IMR-90 (cell line): ENCODE results near the gene PPP1R1A. TPM values are rescaled to one million over a fixed set of nuclear protein-coding genes. Genes with fewer than 3 reads are reported as not detected.

ENCODE experiments used
- ATAC-seq: fragments of 200-7000 bp; cut with Tn5 transposase; 2 replicates; pipeline ENCODE4 v1.9.1; 2020; ENCODE audit warnings: low read depth, mild to moderate bottlenecking, moderate library complexity
- BruUV-seq: library from RNA; stranded (reverse); fragments of 400-500 nt; replicated peaks from 2 replicates; lab custom pipeline; 2021; lab: Mats Ljungman, UMichigan
- CTCF ChIA-PET: fragments of 300-600 bp; formaldehyde crosslinking; extraction: SDS; loops from one replicate; lab custom pipeline; 2021; ENCODE audit warnings: antibody characterized with exemption; lab: Yijun Ruan, JAX
- POLR2A ChIA-PET: fragments of 300-600 bp; sonication (Branson Sonifier 250); formaldehyde crosslinking; loops from one replicate; lab custom pipeline; 2022; ENCODE audit warnings: antibody characterized with exemption; ENCODE audit not compliant: unreplicated experiment; lab: Charles Lee
- DNase-seq: peaks from one replicate; pipeline ENCODE4 v3.0.0; 2013
- H2AFZ ChIP-seq: replicated peaks from 2 replicates; pipeline ENCODE3; 2013; ENCODE audit warnings: low read length, mild to moderate bottlenecking; ENCODE audit not compliant: poor library complexity
- H2AK5ac ChIP-seq: 2 replicates; pipeline ENCODE4 v1.6.1; 2013; ENCODE audit warnings: low read depth, low read length, inconsistent platforms
- H2AK9ac ChIP-seq: replicated peaks from 2 replicates; pipeline ENCODE3; 2013; ENCODE audit warnings: mild to moderate bottlenecking, low read depth, low read length, moderate library complexity; ENCODE audit not compliant: poor library complexity
- H2BK120ac ChIP-seq: 2 replicates; pipeline ENCODE4 v1.6.1; 2013; ENCODE audit warnings: low read depth, low read length, inconsistent platforms
- H2BK15ac ChIP-seq: 3 replicates; pipeline ENCODE4 v1.6.1; 2013; ENCODE audit warnings: low read depth, low read length, inconsistent platforms
- H2BK20ac ChIP-seq: 2 replicates; pipeline ENCODE4 v1.6.1; 2013; ENCODE audit warnings: low read depth, mild to moderate bottlenecking, inconsistent platforms, low read length, moderate library complexity
- H2BK5ac ChIP-seq: 2 replicates; pipeline ENCODE4 v1.6.1; 2013; ENCODE audit warnings: mild to moderate bottlenecking, low read depth, low read length, inconsistent platforms; ENCODE audit not compliant: poor library complexity, severe bottlenecking
- H3K14ac ChIP-seq: replicated peaks from 2 replicates; pipeline ENCODE4 v1.6.1; 2013; ENCODE audit warnings: low read depth, low read length, inconsistent platforms
- H3K18ac ChIP-seq: 2 replicates; pipeline ENCODE4 v1.6.1; 2013; ENCODE audit warnings: low read depth, low read length, control low read depth
- H3K23ac ChIP-seq: 2 replicates; pipeline ENCODE4 v1.6.1; 2013; ENCODE audit warnings: low read depth, low read length, inconsistent platforms
- H3K27ac ChIP-seq: 2 replicates; pipeline ENCODE4 v1.5.1; 2013; ENCODE audit warnings: mild to moderate bottlenecking, control low read depth, low read length; ENCODE audit not compliant: insufficient read depth
- H3K27me3 ChIP-seq: 2 replicates; pipeline ENCODE4 v1.6.1; 2013; ENCODE audit warnings: low read length; ENCODE audit not compliant: control insufficient read depth, insufficient read depth
- H3K36me3 ChIP-seq: 2 replicates; pipeline ENCODE4 v1.6.1; 2013; ENCODE audit warnings: low read length, mixed read lengths; ENCODE audit not compliant: control insufficient read depth, insufficient read depth
- H3K4ac ChIP-seq: 2 replicates; pipeline ENCODE4 v1.6.1; 2013; ENCODE audit warnings: low read depth, low read length, inconsistent platforms
- H3K4me1 ChIP-seq: 2 replicates; pipeline ENCODE4 v1.6.1; 2013; ENCODE audit warnings: low read length, mixed read lengths; ENCODE audit not compliant: control insufficient read depth, insufficient read depth
- H3K4me2 ChIP-seq: 2 replicates; pipeline ENCODE4 v1.6.1; 2013; ENCODE audit warnings: low read depth, mild to moderate bottlenecking, control low read depth, low read length, moderate library complexity
- H3K4me3 ChIP-seq: 2 replicates; pipeline ENCODE4 v1.5.1; 2013; ENCODE audit warnings: low read depth, mild to moderate bottlenecking, control low read depth, low read length, moderate library complexity; ENCODE audit not compliant: insufficient read depth
- H3K56ac ChIP-seq: 2 replicates; pipeline ENCODE4 v1.6.1; 2013; ENCODE audit warnings: low read length, inconsistent platforms; ENCODE audit not compliant: insufficient read depth; ENCODE audit errors: extremely low read depth
- H3K79me1 ChIP-seq, 2 experiments: 2 replicates each; pipeline ENCODE4 v1.6.1; 2013; ENCODE audit warnings: low read length in 2 of 2, inconsistent platforms in 1 of 2, low read depth in 1 of 2
- H3K9ac ChIP-seq: 2 replicates; pipeline ENCODE4 v1.6.1; 2013; ENCODE audit warnings: low read depth, low read length, control low read depth
- H3K9me1 ChIP-seq: 2 replicates; pipeline ENCODE4 v1.6.1; 2013; ENCODE audit warnings: low read length, inconsistent platforms; ENCODE audit not compliant: insufficient read depth
- H3K9me3 ChIP-seq: 2 replicates; pipeline ENCODE4 v1.6.1; 2013; ENCODE audit warnings: low read length; ENCODE audit not compliant: control insufficient read depth, insufficient read depth
- H4K20me1 ChIP-seq: 2 replicates; pipeline ENCODE4 v1.6.1; 2013; ENCODE audit warnings: low read length, inconsistent platforms; ENCODE audit not compliant: insufficient read depth
- H4K5ac ChIP-seq: 2 replicates; pipeline ENCODE4 v1.6.1; 2013; ENCODE audit warnings: mild to moderate bottlenecking, low read depth, low read length, control low read depth
- H4K8ac ChIP-seq, 2 experiments: 2 replicates each; pipeline ENCODE4 v1.6.1; 2013; ENCODE audit warnings: low read depth in 2 of 2, low read length in 2 of 2, control low read depth in 1 of 2, inconsistent platforms in 1 of 2
- H4K91ac ChIP-seq: 2 replicates; pipeline ENCODE4 v1.6.1; 2013; ENCODE audit warnings: low read depth, low read length, inconsistent platforms; ENCODE audit not compliant: insufficient read depth
- BHLHE40 ChIP-seq: fragments of 150-350 bp; IDR thresholded peaks from 2 replicates; pipeline ENCODE4 v1.6.1; 2016; ENCODE audit warnings: mild to moderate bottlenecking, low read depth, low read length
- CEBPB ChIP-seq: IDR thresholded peaks from 2 replicates; pipeline ENCODE4 v1.6.1; 2012; ENCODE audit warnings: low read depth, low read length, improper control_type of control experiment
- CHD1 ChIP-seq: IDR thresholded peaks from 2 replicates; pipeline ENCODE4 v1.6.1; 2012; ENCODE audit warnings: low read depth, low read length, improper control_type of control experiment
- CTCF ChIP-seq: conservative IDR thresholded peaks from 2 replicates; pipeline ENCODE4 v1.5.1; 2012; ENCODE audit warnings: mild to moderate bottlenecking, low read depth, low read length, improper control_type of control experiment
- ELK1 ChIP-seq: fragments of 150-350 bp; IDR thresholded peaks from 2 replicates; pipeline ENCODE4 v1.6.1; 2016; ENCODE audit warnings: low read depth, mild to moderate bottlenecking, low read length, moderate library complexity, borderline replicate concordance
- FOS ChIP-seq: fragments of 150-350 bp; IDR thresholded peaks from 2 replicates; pipeline ENCODE4 v1.6.1; 2016; ENCODE audit warnings: low read depth, low read length
- MAFK ChIP-seq: IDR thresholded peaks from 2 replicates; pipeline ENCODE4 v1.6.1; 2012; ENCODE audit warnings: low read depth, low read length, improper control_type of control experiment
- MAZ ChIP-seq: IDR thresholded peaks from 2 replicates; pipeline ENCODE4 v1.6.1; 2012; ENCODE audit warnings: low read depth, mild to moderate bottlenecking, low read length, improper control_type of control experiment, moderate library complexity, borderline replicate concordance
- MXI1 ChIP-seq: IDR thresholded peaks from 2 replicates; pipeline ENCODE4 v1.6.1; 2012; ENCODE audit warnings: low read depth, mild to moderate bottlenecking, low read length, moderate library complexity, borderline replicate concordance
- NFE2L2 ChIP-seq: fragments of 150-350 bp; IDR thresholded peaks from 2 replicates; pipeline ENCODE4 v1.6.1; 2016; ENCODE audit warnings: low read depth, mild to moderate bottlenecking, low read length
- POLR2A ChIP-seq: IDR thresholded peaks from 2 replicates; pipeline ENCODE4 v1.6.1; 2012; ENCODE audit warnings: mild to moderate bottlenecking, low read depth, low read length
- RAD21 ChIP-seq: IDR thresholded peaks from 2 replicates; pipeline ENCODE4 v1.6.1; 2012; ENCODE audit warnings: low read length, improper control_type of control experiment
- RCOR1 ChIP-seq: IDR thresholded peaks from 2 replicates; pipeline ENCODE4 v1.6.1; 2012; ENCODE audit warnings: mild to moderate bottlenecking, low read length, improper control_type of control experiment; ENCODE audit not compliant: insufficient replicate concordance
- RFX5 ChIP-seq: IDR thresholded peaks from 2 replicates; pipeline ENCODE4 v1.8.0; 2012; ENCODE audit warnings: low read depth, mild to moderate bottlenecking, low read length, moderate library complexity
- SMC3 ChIP-seq: fragments of 150-350 bp; IDR thresholded peaks from 2 replicates; pipeline ENCODE4 v1.6.1; 2016; ENCODE audit warnings: low read depth, mild to moderate bottlenecking, antibody characterized with exemption, low read length, moderate library complexity
- USF2 ChIP-seq: fragments of 150-350 bp; IDR thresholded peaks from 2 replicates; pipeline ENCODE4 v1.6.1; 2017; ENCODE audit warnings: mild to moderate bottlenecking, antibody characterized with exemption, low read length, low read depth
- WGBS, 2 experiments: methylation state at CpG; one replicate each; pipeline versions ENCODE4 v1.1.5 to v1.1.7; 2013; ENCODE audit warnings: missing lambda C conversion rate in 2 of 2; ENCODE audit not compliant: insufficient read length in 1 of 2; ENCODE audit errors: extremely low coverage in 2 of 2; 5-methylcytosine and 5-hydroxymethylcytosine counted together
- dilution Hi-C: fragments of 300-500 bp; cut with HindIII; formaldehyde crosslinking; loops from one replicate; pipeline ENCODE4 v1.14.3; 2018; ENCODE audit warnings: low sequenced_read_pairs; ENCODE audit not compliant: unreplicated experiment
- in situ Hi-C: fragments of 300-500 bp; cut with MboI; formaldehyde crosslinking; loops from 3 replicates; pipeline ENCODE4 v1.14.3; 2019; ENCODE audit warnings: low sequenced_read_pairs, inconsistent platforms, mixed read lengths
- intact Hi-C: fragments of 100-400 bp; cut with micrococcal nuclease; formaldehyde crosslinking; loops from 2 replicates; pipeline ENCODE4 v1.10.0; 2022
- polyA plus RNA-seq, 3 experiments: library from polyadenylated mRNA; depleted of rRNA; stranded (reverse); fragments of >200 nt; gene quantifications; 2 replicates each; pipeline ENCODE4 v1.2.3, GENCODE V29; 2012; ENCODE audit warnings: low replicate concordance in 1 of 3
- total RNA-seq: library from RNA; depleted of rRNA; stranded (reverse); fragments of >200 nt; gene quantifications from 2 replicates; pipeline ENCODE4 v1.2.3, GENCODE V29; 2012

PPP1R1A gene
- total and polyA plus RNA-seq, 2 of the 4 experiments (the other 2 are of a cell fraction), result not detected

- H3K4ac ChIP-seq, result no peak overlapping the region
- no peaks in the 10 kb centered on the region for H3K9me1 ChIP-seq
- no peak overlapping the region for H2AFZ ChIP-seq
- H3K14ac ChIP-seq, result no peak overlapping the region
- intact Hi-C loops (no loop called here), dilution Hi-C loops (no loop called here), in situ Hi-C loops (no loop called here)
- H3K4me2 ChIP-seq, result no peak overlapping the region
- H3K9me3 ChIP-seq, result no peaks in the 10 kb centered on the region
- H3K4me1 ChIP-seq, result no peaks in the 10 kb centered on the region
- no peaks in the 10 kb centered on the region for H3K79me1 ChIP-seq
- H4K8ac ChIP-seq, result no peak overlapping the region
- no peak overlapping the region for H2BK15ac ChIP-seq
- ChIA-PET POLR2A (no interaction called here), CTCF (interaction anchor here (0.6 to 0.9 kb wide), 2 partner anchors 27 to 36 kb away, joined by 4 read pairs; no protein-coding TSS in a partner anchor)
- H3K4me3 ChIP-seq, result no peak overlapping the region
- no peak overlapping the region for H4K5ac ChIP-seq
- no peak overlapping the region for H3K18ac ChIP-seq
- WGBS, 2 experiments, result 38% methylated on average over 4 of the region's 8 CpGs; no CpG with 5 or more reads in 1 of the 2 experiments
- H2AK5ac ChIP-seq, result no peak overlapping the region
- TF ChIP-seq RCOR1, result no peak
- no peak for TF ChIP-seq RAD21
- no peak for TF ChIP-seq NFE2L2
- TF ChIP-seq USF2, result no peak
- TF ChIP-seq POLR2A, result no peak
- no peak for TF ChIP-seq FOS
- no peak for TF ChIP-seq MXI1
- TF ChIP-seq SMC3, result no peak
- no peak for TF ChIP-seq CHD1
- no peak for TF ChIP-seq MAFK
- TF ChIP-seq CTCF, result no peak
- no peak for TF ChIP-seq CEBPB
- no peak for TF ChIP-seq RFX5
- no peak for TF ChIP-seq MAZ
- TF ChIP-seq ELK1, result no peak
- no peak for TF ChIP-seq BHLHE40
- H3K36me3 ChIP-seq, result no peaks in the 10 kb centered on the region
- ATAC-seq (no peak), DNase-seq (no peak)
- no peak overlapping the region for H2BK120ac ChIP-seq
- H3K56ac ChIP-seq, result no peak overlapping the region
- H3K27me3 ChIP-seq, result no peaks in the 10 kb centered on the region
- no peak overlapping the region for H3K27ac ChIP-seq
- no TSS peak for BruUV-seq
- no peak overlapping the region for H4K91ac ChIP-seq
- no peaks in the 10 kb centered on the region for H4K20me1 ChIP-seq
- H3K23ac ChIP-seq, result no peak overlapping the region
- no peak overlapping the region for H2AK9ac ChIP-seq
- no peak overlapping the region for H2BK5ac ChIP-seq
- no peak overlapping the region for H3K9ac ChIP-seq
- no peak overlapping the region for H2BK20ac ChIP-seq
Observed at GRCh38 chr12:54631988-54632728, 43.7 kb upstream of the PPP1R1A start.
